B cell (primary cell): Measurements from ENCODE around the gene PTER.

Source experiments
- CTCF ChIP-seq: fragments of 200-600 bp; IDR thresholded peaks from one replicate; pipeline ENCODE4 v1.8.0; 2022; ENCODE audit warnings: antibody characterized with exemption, mild to moderate bottlenecking
- EZH2 ChIP-seq: IDR thresholded peaks from 2 replicates; pipeline ENCODE4 v1.6.1; 2012; ENCODE audit warnings: borderline replicate concordance, low read depth, mild to moderate bottlenecking, moderate library complexity, low read length; ENCODE audit not compliant: insufficient read depth, poor library complexity, severe bottlenecking

- TF ChIP-seq EZH2 = no peak
- no peak for TF ChIP-seq CTCF
These were observed 9.1 kb downstream of the PTER start for GRCh38 chr10:16445770-16446469.
